ENCODE measurements around the gene SLC13A3.
A peak's percentile ranks its signal among the peaks of the same experiment; 100 is the strongest.

The SLC13A3 gene

DNA sequence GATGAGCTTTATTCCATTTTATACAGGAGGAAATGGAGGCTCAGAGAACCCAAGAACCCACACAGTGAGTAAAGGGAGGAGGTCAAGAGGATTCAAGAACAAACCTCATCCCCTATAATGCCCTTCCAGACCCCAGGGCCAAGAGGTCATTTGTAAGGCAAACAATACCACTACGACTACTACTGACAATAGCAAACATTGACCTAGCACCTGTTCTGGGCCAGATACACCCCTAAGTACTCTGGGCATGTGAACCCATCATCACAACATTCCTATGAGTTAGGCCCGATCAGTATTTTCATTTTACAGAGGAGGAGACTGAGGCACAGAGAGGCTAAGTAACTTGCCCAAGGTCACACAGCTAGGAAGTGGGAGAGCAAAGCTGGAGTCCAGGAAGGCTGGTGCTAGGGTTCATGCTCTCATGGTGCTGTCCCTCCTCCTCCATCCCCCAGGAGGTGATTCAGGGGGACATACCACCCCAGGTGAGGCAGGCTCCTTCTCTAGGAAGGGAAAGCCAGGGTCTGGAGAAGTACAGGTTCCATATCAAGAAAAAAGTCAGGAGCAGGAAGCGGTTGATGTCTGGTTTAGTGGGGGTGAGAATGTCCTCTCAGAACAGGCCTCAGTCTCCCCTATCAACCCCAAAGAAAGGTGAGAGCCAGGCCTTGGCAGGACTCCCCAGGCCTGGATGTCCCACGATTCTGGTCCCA, 13.7 kb downstream of the SLC13A3 start:
- no peak for DNase-seq

DNA sequence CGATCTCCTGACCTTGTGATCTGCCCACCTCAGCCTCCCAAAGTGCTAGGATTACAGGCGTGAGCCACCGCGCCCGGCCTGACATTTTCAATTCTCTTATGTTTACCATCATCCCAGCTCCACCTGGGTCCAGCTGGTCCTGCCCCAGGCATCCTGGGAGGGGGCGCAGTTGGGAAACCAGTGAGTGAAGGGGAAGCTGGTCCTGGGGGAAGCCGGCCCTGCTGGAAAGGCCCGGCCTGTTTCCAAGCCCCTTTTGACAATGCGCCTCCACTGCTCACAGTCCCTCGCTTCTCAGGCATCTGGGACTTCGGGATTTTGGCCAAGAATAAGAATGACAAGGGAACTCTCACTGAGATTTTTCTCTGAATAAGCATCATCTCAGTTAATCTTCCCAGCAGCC, 14.2 kb downstream of the SLC13A3 start:
- DNase-seq, result peak in 4 of 56 donors; percentile 5 to 26 (median 10)

DNA sequence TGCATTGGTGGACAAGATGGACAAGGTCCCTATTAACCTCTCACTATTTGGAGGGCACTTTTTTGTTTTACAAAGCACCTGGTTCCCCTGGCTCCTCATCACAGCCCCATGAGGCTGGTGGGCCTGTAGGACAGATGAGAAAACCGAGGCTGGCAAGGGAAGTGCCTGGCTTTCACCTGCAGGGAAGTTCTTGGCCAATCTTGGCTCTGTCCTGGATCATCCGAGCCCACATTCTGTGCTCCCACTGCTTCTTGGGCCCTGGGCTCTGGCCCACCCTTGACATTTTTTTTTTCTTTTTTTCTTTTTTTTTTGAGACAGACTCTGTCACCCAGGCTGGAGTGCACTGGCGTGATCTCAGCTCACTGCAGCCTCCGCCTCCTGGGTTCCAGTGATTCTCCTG, 14.7 kb downstream of the SLC13A3 start:
- no peak for DNase-seq

DNA sequence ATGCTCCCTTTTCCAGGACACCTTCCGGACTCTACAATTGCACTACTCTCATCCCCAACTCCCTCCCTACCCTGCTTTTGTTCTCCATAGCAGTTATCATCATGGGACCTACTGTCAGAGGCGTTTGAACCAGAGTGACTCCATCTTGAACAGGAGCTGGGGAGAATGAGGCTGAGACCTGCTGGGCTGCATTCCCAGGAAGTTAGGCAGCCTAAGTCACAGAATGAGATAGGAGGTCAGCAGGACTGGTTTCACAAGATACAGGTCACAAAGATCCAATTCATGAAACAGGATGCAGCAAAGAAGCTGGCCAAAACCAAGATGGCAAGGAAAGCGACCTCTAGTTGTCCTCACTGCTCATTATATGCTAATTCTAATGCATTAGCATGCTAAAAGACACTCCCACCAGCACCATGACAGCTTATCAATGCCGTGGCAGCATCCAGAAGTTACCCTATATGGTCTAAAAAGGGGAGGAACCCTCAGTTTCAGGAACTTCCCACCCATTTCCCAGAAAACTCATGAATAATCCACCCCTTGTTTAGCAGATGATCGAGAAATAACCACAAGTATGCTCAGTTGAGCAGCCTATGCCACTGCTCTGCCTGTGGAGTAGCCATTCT, 15.6 kb downstream of the SLC13A3 start:
- DNase-seq, result no peak

DNA sequence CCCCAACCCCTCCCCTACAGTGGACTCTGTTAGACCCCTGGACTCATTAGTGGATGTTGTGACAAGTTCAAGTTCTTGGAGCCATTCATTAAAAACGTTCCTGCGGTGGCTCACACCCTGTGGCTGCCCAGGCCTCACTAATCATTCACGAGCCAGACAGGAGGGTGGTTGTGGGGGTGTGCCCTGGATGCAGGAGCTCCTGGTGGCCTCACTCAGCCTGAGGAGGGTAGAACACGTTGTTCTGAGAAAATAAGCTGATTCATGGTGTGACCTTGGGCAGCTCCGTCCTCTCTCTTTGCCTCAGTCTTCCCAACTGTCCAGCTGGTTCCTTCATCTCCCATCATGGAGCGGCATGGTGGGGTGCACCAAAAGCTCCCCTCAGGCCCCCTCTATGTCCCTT, 16.7 kb downstream of the SLC13A3 start:
- no peak for DNase-seq

DNA sequence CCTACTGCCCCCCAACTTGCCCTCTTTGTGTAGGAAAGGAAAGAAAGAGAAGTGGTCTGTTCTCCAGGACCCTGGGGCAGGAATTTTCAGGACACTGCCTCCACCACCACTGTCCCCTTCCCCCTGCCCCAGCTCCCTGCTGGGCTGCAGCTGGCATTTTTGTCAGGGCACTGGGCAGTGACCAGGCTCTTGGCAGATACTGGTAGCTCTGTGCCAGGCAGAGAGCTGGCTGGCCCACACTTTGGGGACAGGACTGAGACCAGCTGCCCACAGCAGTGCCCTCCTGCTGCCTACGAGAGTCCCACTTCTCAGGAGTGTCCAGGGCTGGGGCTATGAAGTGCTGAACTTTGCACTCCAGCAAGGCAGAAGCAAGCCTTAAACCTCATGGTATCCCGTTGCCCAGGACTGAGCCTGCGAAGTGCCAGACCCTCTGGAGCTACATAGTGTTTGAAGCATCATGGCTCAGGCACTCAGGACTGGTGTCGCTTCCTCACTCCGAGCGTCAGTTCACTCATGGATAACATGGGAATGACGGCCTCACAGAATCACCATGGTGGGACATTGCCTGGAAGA, 19.3 kb downstream of the SLC13A3 start:
- peak in 43 of 56 donors; percentile 6 to 84 (median 50) for DNase-seq

DNA sequence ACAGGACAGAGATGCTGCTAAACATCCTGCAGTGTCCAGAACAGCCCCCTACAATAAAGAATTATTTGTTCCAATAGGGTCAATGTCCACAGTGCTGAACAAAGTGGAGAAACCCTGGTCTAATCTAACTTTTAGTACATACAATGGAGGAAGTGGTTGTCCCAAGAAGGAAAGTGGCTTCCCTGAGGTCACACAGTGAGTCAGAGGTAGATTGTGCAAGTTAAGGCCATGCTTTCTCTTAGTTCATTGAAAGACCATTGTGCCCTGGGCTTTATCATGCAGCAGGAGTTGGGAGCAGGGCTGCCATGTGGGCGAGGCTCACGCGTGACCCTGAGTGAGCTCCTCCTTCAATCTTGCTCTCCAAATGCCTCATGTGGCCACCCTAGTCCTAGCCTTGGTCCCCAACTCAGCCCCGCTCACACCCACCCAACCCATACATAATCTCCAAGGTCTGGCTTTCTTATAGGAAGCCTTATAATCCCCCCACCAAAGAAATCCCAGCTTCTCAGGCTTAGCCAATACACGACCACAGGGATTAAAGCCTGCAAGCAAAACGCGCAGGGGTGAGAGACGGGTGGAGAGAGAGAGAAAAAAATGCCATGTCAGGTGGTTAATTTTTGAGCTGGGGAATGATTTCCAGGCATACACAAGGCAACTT, 19.9 kb downstream of the SLC13A3 start:
- DNase-seq, result peak in 3 of 56 donors; percentile 7 to 18 (median 16)

DNA sequence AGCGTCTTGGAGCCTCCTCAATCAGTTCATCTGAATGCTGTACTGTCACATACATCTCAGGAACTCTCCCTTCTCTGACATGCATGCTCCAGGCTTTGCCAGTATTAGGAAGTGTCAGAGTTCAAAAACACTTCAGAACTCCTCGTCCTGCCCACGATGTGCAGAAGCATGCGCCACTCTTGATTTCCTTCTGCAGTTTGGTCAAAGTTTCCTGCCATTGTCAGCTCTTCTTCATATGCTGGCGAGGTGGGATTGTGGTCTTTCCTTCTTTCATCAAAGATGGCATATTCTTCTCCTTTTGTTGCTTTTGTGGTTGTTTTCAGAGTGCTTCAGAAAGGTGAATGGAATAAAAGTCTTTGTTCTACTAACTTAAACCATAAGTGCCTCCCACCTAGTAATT, 21.0 kb downstream of the SLC13A3 start:
- no peak for DNase-seq

DNA sequence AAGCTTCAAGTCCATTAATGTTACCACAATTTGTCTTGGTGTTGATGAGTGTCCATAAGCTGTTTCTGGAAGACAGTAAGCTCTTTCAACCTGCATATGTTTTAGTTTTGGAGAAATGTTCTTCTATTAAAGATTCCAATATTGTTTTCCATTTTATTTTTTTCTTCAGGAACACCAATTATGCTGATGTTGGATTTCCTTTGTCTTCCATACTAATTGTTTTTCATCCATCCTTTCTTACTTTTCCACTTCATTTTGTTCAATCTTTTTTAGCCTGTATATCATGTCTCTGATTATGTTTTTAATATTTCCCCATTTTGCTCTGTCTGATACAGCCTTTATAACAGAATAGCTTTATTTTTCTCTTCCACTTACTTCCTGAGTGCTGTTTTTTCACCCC, 21.9 kb downstream of the SLC13A3 start:
- no peak for DNase-seq

DNA sequence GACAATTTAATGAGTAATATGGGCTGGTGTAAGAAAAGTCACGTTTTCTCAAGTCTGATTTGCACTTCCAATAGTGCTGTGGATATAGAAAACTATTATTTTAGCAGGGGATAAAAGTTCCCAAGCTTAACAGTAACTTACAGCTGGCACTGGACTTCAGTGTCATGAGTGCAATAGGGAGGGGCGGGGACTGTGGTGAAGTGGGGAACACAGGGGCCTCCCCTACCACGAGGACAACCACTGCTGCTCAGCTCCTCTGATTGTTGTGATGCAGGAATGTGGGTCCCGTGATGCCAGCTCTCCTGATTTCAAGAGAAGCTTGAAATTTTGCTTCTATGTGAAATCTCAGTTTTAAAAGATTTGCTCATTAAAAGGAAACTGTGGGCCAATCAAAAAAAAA, 24.0 kb downstream of the SLC13A3 start:
- DNase-seq, result no peak

DNA sequence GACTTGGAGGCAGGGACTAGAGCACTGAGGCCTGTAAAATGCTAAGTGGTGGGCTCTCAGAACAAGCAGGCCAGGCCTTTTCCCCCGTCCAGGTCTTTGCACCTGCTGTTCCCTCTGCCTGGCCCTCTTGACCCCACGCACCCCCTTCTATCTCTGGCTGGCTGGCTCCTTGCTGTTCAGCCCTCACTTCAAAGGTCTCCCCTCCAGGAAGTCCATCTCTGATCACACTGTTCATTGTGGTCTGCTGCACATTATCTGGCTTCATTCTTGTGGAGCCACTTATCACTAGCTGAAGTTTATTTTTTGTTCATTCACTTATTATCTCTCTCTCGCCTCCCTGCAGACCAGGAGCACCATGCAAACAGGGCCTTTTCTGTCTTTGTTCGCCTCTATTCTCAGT, 24.5 kb downstream of the SLC13A3 start:
- DNase-seq, result no peak

DNA sequence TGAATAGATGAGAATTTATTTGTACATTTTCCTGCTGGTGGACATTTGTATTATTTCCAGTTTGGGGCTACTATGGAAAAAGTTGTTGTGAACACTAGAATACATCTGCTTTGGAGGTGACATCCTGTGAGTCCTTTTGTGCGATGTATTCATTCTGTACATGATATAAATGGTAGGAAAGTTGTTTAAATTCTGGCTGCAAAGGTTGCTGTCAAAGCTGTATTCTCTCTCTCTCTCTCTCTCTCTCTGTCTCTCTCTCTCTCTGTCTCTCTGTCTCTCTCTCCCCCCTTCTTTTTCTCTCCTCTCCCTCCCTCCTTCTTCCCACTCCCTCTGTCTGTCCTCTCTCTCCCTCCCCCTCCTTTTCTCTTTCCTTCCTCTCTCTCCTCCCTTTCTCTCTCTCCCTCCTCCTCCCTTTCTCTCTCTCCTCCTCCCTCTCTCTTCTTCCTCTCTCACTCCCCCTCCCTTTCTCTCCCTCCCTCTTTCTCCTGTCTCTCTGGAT, 25.3 kb downstream of the SLC13A3 start:
- DNase-seq, result no peak

DNA sequence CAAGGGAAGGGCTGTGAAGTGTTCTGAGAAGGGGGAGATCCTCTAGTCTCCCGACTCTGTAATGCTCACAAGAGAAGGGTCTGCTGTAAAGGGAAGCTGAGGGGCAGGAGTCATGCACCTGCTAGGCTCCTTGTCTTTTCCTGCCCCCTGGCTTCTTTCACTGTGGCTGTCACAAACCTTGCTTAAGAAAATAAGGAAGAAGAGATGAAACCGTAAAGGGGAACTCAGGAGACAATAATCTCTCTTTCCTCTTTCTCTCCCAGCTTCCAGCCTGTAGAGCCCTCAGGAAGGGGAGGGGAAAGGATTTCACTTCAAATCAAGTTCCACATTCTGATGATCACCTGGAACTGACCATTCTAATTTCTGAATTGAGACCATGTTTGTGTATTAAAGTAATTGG, 26.3 kb downstream of the SLC13A3 start:
- no peak for DNase-seq

DNA sequence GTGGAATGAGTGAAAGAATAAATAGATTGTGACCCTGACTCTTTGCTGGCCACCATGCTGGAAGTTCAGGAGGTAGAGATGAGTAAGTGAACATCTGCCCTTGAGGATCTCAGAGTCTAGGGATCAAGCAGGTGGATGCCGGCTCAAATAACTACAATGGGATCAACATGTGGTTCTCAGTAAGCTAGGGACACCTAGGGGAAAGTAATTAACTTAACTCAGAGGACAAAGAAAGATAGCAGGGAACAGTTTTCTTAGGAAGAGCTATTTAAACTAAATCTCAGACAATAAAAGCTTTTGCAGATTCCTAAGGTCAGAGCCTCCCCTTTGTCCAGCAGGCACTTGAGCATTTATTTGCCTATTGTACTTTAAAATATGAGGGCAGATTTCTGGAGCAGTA, 29.1 kb downstream of the SLC13A3 start:
- DNase-seq, result no peak

DNA sequence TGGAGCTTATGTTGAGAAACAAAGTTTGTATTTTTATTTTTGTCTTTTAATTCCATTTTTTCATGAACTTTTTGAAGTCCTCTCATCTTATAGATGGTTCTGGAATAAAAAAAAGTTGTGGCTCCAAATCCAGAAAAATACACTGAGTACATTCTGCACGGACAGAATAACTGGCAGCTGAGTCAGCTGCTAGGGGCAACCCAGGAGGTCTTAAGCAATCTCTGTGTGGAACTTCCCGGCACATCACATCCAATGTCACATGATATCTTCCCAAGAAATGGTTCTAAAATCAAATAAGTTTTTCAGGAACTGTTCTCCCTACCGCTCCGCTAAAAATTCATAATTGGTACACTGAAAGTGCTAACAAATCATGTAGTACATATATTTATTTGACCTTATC, 29.8 kb downstream of the SLC13A3 start:
- no peak for DNase-seq

DNA sequence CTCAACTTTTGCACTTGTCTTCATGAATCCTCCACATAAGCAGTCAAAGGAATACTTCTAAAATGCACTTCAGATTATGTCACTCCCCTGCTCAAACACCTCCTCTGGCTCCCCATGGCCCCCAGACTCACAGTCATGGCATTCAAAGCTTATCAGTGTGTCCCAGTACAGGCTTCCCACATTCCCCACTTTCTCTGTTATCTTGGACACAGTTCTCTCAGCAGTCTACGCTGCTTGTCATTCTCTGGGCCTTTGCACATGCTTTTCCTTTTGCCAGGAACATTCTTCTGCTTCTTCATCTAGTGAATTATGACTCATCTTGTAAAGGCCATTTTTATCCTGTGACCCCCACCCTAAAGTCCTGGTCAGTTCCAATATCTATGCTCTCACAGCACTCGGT, 31.8 kb downstream of the SLC13A3 start:
- no peak for DNase-seq

DNA sequence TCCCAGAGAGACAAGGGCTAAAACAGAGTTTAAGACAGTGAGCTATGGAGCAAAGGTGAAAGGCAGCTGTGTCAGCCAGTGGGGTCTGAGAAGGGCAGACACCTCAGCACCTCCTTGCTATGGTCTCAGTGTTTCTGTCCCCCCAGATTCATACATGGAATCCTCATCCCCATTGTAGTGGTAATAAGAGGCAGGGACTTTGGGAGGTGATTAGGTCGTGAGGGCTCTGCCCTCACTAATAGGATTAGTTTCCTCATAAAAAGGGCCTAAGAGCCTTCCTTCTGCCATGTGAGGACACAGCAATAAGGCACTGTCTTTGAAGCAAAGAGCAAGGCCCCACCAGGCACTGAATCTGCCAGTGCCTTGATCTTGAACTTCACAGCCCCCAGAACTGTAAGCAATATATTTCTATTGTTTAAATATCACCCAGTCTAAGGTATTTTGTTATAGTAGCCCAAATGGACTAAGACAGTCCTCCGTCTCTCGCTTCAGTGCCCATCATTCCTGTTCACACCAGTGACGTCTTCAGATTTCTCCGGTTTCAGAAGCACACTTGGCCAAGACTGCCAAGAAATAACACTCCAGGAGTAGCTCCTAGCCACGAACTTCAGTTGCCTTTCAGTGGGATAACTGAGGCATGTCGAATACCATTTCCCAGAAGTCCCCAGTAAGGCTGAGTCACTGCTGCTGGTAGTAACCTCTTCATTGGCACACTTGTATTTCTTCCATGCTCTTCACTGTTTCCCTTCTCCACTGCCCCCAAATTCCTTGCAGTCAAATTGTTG, 32.8 kb downstream of the SLC13A3 start:
- DNase-seq, result no peak

DNA sequence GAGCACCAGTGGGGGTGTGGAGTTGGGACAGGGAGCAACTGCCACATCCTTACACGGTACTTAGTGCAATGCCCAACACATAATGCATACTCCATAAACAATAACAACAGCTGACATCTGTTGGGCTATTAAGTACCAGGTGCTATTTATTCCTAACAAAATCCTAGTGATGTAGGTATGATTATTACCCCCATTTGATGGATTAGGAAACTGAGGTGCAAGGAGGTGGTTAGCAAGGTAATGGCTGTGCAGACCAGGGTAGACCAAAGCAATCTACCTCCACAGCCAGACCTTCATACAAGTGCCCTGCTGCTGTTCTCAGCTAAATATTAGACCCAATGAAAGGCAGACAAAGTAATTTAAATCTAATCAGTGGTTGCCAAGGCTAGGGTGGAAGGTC, 36.8 kb downstream of the SLC13A3 start:
- DNase-seq, result no peak

DNA sequence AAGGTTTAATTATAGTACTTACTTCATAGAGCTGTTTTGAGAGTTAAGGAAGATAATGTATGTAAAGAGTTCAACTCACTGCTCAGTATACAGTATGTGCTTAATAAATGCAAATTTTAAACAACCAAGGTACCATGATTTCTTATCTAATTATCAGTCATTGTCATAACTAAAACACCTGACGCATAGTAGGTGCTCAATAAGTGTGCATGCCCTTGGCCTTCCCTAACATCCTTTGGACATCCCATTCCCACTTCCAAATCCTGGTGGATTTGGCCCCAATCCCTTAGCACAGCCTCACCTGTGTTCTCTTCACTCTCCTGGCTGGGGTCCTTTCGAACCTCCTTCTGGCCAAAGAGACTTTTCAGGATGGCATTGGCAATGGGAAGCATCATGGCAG, 41.1 kb downstream of the SLC13A3 start:
- no peak for DNase-seq

DNA sequence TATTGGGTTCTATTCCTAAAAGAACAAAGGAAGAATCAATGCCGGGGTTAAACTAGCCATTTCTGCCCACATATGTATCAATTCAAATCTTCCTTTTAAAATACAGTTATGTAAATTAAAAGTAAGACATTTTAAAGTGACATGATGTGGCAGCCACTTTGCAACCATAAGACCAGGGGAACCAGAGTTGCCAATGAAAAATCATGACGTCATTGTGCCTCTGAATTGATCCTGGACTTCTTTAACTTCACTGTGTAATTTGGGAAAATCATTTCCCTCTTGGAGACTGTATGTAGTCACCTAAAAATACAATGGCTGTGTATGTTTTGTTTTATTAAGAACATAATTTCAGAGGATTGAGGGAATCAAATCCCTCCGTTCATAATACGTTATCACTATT, 42.2 kb downstream of the SLC13A3 start:
- no peak for DNase-seq

DNA sequence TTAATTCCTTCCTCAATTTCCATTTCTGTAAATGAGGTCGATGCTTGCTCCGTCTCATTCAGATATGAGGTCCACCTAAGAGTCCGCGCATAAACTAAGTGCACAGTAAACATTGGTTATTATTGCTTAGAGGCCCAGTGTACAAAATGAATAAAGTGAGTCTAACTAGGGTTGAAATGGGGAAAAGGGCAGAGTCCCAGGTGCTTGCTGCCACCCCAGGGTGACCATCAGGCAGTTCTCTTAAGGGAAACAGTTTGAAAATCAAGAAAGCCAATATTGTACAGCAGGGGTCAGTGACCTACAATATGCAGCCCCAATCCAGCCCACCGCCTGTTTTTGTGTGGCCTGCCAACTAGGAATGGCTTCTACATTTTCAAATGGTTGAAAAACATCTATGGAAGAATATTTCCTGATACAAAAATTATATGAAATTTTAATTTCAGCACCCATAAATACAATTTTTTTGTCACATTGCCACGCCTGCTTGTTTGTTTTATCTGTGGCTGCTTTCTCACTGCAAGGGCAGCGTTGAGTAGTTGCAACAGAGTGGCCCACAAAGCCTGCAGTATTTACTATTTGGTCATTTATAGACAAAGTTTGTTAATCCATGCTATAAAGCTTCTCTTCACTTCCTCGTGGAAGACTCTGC, 43.3 kb downstream of the SLC13A3 start:
- no peak for DNase-seq
